ENCODE results near the gene ZSCAN10.

Gene ZSCAN10

DNA sequence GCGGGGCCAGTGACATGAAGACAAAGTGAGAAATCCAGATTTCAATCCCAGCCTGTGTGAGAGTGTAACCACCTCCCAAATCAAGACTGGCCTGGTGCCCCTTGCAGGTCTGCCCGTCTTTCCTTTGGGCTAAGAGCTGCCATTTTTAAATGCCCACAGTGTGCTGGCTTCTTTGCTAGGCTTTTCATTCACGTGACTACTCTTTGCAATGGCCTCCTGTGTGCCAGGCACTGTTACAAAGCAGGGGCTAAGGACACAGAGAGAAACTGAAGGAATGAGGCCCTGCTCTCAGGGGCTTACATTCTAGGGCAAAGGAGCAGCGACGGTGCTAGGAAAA lies 269 bp upstream of the ZSCAN10 start:
- TF ChIP-seq, protein P1, sequence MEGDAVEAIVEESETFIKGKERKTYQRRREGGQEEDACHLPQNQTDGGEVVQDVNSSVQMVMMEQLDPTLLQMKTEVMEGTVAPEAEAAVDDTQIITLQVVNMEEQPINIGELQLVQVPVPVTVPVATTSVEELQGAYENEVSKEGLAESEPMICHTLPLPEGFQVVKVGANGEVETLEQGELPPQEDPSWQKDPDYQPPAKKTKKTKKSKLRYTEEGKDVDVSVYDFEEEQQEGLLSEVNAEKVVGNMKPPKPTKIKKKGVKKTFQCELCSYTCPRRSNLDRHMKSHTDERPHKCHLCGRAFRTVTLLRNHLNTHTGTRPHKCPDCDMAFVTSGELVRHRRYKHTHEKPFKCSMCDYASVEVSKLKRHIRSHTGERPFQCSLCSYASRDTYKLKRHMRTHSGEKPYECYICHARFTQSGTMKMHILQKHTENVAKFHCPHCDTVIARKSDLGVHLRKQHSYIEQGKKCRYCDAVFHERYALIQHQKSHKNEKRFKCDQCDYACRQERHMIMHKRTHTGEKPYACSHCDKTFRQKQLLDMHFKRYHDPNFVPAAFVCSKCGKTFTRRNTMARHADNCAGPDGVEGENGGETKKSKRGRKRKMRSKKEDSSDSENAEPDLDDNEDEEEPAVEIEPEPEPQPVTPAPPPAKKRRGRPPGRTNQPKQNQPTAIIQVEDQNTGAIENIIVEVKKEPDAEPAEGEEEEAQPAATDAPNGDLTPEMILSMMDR (conservative IDR thresholded peaks at IDR 0.05), result no peak
- no peak overlapping the region for H3K27ac ChIP-seq

DNA sequence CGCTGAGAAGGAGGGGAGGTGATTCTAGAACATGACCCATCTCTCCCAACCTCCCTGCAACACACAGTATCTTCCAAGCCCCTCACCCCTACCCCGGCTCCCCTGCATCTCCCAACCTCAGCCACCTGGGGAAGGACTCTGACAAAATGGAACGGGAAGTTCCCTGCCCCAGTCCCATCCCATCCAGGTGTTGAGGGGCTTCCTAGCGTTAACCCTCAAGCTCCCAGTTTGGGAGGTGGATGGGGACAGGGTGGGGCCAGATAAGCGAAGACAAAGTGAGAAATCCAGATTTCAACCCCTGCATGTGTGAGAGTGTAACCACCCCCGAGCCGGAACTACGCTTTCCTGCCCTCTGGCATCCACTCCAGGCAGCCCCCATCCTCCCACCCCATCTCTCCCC lies 1.8 kb downstream of the ZSCAN10 start:
- TF ChIP-seq, protein P1 (conservative IDR thresholded peaks at IDR 0.05), result no peak
- no peak overlapping the region for H3K27ac ChIP-seq

DNA sequence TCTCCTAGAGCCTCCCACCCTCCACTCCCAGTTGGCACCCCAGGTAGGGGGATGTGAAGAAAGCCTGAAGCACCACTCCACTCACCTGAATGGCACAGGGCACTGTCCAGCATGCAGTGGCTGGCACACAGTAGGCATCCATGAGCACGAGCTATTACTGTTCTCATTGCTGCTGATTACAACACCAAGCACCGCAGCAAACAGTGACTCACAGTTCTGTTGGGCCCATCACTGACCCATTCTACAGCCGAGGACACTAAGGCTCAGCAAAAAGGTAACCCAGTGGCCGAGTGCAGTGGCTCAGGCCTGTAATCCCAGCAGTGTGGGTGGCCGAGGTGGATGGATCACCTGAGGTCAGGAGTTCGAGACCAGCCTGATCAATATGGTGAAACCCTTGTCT lies 2.7 kb downstream of the ZSCAN10 start:
- TF ChIP-seq, protein P1 (conservative IDR thresholded peaks at IDR 0.05), result no peak
- H3K27ac ChIP-seq, result no peak overlapping the region

DNA sequence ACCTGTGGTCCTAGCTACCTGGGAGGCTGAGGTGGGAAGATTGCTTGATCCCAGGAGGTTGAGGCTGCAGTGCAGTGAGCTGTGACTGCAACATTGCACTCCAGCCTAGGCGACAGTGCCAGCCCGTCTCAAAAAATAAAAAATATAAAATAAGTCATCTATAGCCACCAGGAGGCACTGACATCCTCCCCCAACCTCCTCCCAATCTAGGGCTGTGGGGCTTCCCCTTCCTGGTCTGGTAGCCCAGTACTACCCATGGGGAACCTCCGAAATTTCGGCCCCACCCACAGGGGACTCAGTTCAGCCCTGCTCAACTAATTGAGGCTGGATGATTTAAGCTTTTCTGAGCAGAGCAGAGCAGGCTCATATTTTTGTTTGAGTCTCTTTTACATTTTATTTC lies 3.2 kb downstream of the ZSCAN10 start:
- TF ChIP-seq, protein P1 (conservative IDR thresholded peaks at IDR 0.05), result no peak; the same call in 1 of the 2 replicates
- no peak overlapping the region for H3K27ac ChIP-seq

DNA sequence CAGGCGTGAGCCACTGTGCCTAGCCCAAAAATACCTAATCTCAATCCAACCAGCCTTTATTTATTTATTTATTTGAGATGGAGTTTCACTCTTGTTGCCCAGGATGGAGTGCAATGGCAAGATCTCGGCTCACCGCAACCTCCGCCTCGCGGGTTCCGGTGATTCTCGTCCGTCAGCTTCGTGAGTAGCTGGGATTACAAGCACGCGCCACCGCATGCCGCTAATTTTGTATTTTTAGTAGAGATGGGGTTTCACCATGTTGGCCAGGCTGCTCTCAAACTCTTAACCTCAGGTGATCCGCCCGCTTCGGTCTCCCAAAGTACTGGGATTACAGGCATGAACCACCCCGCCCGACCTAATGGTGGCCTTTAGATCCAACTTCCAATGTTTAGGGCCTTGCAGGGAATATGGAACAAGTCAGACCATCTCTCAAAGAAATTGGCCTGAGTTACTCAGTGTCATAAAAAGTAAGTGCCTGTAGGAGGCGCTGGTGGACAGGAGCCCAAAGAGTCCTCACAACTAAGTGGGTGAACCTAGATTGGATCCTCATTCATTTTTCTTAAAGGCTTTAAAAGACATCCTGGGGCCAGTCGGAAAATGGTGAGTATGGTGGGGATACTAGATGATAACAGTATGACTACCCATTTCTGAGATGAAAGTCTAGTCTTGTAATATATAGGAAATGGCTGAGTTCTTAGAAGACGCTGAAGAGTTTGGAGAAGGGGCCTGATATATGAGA lies 4.6 kb downstream of the ZSCAN10 start:
- no peak overlapping the region for H3K27ac ChIP-seq

DNA sequence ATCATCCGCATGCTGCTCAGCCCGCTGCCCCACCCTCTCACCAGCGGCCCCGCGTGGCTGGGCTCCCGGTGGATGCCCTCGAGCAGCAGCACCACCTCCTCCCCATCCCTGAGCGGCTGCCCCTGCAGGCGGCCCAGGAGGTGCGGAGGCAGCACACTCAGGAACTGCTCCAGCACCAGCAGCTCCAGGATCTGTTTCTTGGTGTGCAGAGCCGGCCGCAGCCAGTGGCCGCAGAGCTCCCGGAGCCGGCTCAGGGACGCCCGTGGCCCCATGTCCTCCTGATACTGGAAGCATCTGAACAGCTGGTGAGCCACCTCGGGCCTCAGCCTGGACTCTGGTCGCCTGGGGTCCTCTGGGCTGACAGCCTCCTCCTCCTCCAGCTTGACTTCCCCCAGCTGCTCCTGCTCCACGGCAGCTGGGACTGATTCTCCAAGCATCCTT lies 6.6 kb downstream of the ZSCAN10 start:
- TF ChIP-seq, protein P1 (conservative IDR thresholded peaks at IDR 0.05), result no peak
- H3K27ac ChIP-seq, result no peak overlapping the region

More for the DNA sequence above, 4.6 kb downstream of the ZSCAN10 start:
- TF ChIP-seq, protein P1 (conservative IDR thresholded peaks at IDR 0.05), result no peak

DNA sequence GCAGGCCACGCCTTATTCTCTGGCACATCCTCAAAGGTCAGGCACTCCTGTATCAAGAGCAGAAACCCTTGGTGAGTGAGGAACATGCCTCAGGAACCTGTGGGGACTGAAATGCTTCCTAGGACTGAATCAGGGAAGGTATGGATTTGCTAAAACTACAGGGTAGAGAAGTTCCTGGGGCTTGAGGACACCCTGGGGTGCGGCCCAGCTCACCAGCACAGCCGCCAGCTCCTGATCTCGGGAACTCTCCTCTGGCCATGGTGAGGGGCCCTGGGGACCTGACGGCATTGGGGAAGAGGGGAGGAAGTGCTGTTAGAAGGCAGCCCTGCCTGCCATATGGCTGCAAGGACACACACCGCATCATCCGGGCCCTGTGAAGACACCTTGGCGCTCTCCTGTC lies 7.5 kb downstream of the ZSCAN10 start:
- TF ChIP-seq, protein P1 (conservative IDR thresholded peaks at IDR 0.05), result no peak
- H3K27ac ChIP-seq, result no peak overlapping the region
